ENCODE measurements around the gene CADPS2.

- TF ChIP-seq, protein P1, sequence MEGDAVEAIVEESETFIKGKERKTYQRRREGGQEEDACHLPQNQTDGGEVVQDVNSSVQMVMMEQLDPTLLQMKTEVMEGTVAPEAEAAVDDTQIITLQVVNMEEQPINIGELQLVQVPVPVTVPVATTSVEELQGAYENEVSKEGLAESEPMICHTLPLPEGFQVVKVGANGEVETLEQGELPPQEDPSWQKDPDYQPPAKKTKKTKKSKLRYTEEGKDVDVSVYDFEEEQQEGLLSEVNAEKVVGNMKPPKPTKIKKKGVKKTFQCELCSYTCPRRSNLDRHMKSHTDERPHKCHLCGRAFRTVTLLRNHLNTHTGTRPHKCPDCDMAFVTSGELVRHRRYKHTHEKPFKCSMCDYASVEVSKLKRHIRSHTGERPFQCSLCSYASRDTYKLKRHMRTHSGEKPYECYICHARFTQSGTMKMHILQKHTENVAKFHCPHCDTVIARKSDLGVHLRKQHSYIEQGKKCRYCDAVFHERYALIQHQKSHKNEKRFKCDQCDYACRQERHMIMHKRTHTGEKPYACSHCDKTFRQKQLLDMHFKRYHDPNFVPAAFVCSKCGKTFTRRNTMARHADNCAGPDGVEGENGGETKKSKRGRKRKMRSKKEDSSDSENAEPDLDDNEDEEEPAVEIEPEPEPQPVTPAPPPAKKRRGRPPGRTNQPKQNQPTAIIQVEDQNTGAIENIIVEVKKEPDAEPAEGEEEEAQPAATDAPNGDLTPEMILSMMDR (conservative IDR thresholded peaks at IDR 0.05; ENCODE audit: low read length) = no peak
- TF ChIP-seq EZH2phosphoT487 (IDR thresholded peaks at IDR 0.05; ENCODE audit: borderline replicate concordance, low read depth, low read length) = no peak
These were observed 308.7 kb downstream of the CADPS2 start for GRCh38 chr7:122577449-122578003.
